GM12874 (cell line): Measurements from ENCODE around the gene ACSF3.

ENCODE experiments used
- TF ChIP-seq, protein P1 (sequence below): IDR thresholded peaks from 2 replicates; pipeline ENCODE4 v1.5.1; 2011; ENCODE audit warnings: low read depth, mild to moderate bottlenecking, control low read depth, low read length, moderate library complexity; ENCODE audit not compliant: insufficient read depth

Gene ACSF3

DNA sequence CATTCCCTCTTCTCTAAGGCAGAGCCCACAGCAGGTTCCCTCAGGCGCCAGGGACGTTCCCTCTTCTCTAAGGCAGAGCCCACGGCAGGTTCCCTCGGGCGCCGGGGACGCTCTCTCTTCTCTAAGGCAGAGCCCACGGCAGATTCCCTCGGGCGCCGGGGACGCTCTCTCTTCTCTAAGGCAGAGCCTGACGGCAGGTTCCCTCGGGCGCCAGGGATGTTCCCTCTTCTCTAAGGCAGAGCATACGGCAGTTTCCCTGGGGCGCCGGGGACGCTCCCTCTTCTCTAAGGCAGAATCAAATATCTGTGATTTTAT, 24.3 kb downstream of the ACSF3 start:
- TF ChIP-seq, protein P1, sequence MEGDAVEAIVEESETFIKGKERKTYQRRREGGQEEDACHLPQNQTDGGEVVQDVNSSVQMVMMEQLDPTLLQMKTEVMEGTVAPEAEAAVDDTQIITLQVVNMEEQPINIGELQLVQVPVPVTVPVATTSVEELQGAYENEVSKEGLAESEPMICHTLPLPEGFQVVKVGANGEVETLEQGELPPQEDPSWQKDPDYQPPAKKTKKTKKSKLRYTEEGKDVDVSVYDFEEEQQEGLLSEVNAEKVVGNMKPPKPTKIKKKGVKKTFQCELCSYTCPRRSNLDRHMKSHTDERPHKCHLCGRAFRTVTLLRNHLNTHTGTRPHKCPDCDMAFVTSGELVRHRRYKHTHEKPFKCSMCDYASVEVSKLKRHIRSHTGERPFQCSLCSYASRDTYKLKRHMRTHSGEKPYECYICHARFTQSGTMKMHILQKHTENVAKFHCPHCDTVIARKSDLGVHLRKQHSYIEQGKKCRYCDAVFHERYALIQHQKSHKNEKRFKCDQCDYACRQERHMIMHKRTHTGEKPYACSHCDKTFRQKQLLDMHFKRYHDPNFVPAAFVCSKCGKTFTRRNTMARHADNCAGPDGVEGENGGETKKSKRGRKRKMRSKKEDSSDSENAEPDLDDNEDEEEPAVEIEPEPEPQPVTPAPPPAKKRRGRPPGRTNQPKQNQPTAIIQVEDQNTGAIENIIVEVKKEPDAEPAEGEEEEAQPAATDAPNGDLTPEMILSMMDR: no peak

GRCh38 chr16:89118361-89119165, 24.9 kb downstream of the ACSF3 start:
- TF ChIP-seq, protein P1: no peak

DNA sequence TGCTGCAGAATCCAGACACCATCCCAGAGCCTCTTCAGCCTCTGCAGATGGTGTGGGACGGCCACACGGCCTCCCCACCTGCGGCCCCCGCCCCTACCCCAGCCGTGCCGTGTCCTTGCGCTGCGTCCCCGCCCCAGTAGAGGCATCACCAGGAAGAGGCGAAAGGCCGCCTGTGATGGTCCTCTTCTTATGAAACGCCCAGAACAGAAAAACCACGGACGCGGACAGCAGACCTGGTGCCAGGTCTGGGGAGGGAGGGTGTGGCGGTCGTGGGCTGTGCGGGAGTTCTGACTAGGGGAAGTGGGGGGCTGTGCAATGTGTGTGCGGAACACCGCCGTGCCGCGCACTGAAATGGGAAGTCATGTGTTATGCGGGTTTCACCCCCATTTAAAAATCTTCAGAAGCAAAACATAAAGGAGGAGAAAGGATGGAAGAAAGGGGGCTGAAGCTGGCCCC, 25.5 kb downstream of the ACSF3 start:
- TF ChIP-seq, protein P1: no peak

DNA sequence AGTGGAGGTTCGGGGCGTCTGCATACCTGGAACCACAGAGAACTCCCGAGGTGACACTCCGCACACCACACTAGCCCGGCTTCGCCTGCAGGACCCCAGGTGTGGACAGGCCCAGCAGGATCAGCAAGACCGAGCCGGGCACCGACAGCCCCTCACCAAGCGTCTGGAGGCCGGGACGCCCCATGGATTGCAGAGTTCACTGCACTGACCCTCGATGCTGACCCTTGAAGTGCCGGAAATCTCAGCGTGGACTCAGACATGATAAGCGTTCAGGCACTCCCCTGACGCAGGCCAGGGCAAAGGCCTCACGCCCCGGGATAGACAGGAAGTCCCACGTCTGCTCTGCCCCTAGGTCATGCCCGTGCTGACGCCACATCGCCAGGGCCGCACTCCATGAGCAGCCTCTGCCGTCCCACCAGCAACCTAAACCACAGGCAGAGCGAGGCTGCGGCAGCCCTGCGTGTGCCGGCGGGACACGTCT, 26.0 kb downstream of the ACSF3 start:
- TF ChIP-seq, protein P1: no peak

DNA sequence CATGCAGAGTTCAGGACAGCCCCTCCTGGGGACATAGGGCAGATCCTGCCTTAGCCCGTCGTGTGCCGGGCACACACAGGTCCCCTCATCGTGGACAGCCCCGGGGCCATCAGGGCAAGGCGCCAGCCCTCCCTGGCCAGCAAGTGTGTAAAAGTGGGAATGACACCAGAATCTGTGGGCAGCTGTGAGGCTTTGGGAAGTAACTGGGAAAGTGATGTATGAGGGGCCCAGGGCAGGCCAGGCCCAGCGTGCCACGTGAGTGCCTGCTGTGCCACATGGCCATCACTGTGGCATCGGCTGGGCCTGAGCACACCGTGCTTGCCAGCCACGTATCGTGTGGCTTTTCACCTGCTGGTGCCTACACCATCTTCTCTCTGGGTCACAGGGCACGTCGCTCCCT, 26.6 kb downstream of the ACSF3 start:
- TF ChIP-seq, protein P1: no peak

GRCh38 chr16:89120921-89121351, 27.3 kb downstream of the ACSF3 start:
- TF ChIP-seq, protein P1: no peak

DNA sequence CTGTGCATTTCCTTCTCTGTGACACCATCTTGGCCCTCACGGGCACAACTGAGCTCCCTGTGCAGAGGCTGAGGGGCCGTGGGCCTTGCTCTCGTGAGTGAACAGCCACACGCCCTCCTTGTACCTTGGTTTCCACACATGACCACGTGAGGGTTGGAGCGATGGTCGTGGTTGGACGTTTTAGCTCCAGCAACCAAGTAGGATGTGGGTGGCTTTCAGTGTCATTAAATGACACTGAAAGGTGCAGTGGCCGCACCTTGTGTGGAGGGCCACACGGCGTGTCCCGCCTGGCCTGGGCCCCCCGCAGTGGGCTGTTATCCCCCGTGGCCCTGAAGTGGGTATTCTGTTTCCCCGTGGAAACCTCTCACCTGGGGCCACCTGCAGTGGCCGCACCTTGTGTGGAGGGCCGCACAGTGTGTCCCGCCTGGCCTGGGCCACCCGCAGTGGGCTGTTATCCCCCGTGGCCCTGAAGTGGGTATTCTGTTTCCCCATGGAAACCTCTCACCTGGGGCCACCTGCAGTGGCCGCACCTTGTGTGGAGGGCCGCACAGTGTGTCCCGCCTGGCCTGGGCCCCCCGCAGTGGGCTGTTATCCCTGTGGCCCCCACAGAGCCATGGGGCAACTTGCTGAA, 28.2 kb downstream of the ACSF3 start:
- TF ChIP-seq, protein P1: no peak
